ENCODE data around the gene DDAH1. TPM values are rescaled to one million over a fixed set of nuclear protein-coding genes. Genes with fewer than 3 reads are reported as not detected.
A peak's percentile ranks its signal among the peaks of the same experiment; 100 is the strongest.

Gene DDAH1
- total and polyA plus RNA-seq, 2 experiments from 2014 or later: 9.1 to 15.5 TPM

GRCh38 chr1:85496941-85497582 lies 32.1 kb upstream of the DDAH1 start:
- Histone ChIP-seq H3K27me3 (no peaks in the 10 kb centered on the region), H3K36me3 (no peaks in the 10 kb centered on the region), H3K9me3 (ENCODE audit: low read depth) (no peaks in the 10 kb centered on the region), H3K4me3 (no peak overlapping the region), H3K4me1 (ENCODE audit: low read depth) (peaks cover 6% of the 10 kb centered on the region), H3K27ac (no peak overlapping the region)
- DNase-seq (ENCODE audit: low read depth in 1 of 2, low spot score in 1 of 2): no peak
- no peak for TF ChIP-seq CTCF (IDR thresholded peaks at IDR 0.05; ENCODE audit: low read depth, low read length)

GRCh38 chr1:85495556-85495955 lies 30.6 kb upstream of the DDAH1 start:
- Histone ChIP-seq H3K9me3 (ENCODE audit: low read depth) (no peaks in the 10 kb centered on the region), H3K27ac (no peak overlapping the region), H3K36me3 (no peaks in the 10 kb centered on the region), H3K4me3 (no peak overlapping the region), H3K27me3 (no peaks in the 10 kb centered on the region), H3K4me1 (ENCODE audit: low read depth) (peaks cover 6% of the 10 kb centered on the region)
- TF ChIP-seq CTCF (IDR thresholded peaks at IDR 0.05; ENCODE audit: low read depth, low read length): no peak
- no peak for DNase-seq (ENCODE audit: low read depth in 1 of 2, low spot score in 1 of 2)

- TF ChIP-seq CTCF (IDR thresholded peaks at IDR 0.05; ENCODE audit: low read depth, low read length): peak; percentile 39
- peaks cover 6% of the 10 kb centered on the region for H3K4me1 ChIP-seq (ENCODE audit: low read depth)
- DNase-seq (ENCODE audit: low read depth in 1 of 2, low spot score in 1 of 2): peak; percentile 38 to 54
- H3K4me3 ChIP-seq: no peak overlapping the region
- no peaks in the 10 kb centered on the region for H3K9me3 ChIP-seq (ENCODE audit: low read depth)
- H3K36me3 ChIP-seq: no peaks in the 10 kb centered on the region
- no peak overlapping the region for H3K27ac ChIP-seq
- H3K27me3 ChIP-seq: no peaks in the 10 kb centered on the region
These were observed 29.9 kb upstream of the DDAH1 start for GRCh38 chr1:85494904-85495266.

GRCh38 chr1:85494074-85494903 lies 29.3 kb upstream of the DDAH1 start:
- H3K4me1 ChIP-seq (ENCODE audit: low read depth): peaks cover 6% of the 10 kb centered on the region
- no peak overlapping the region for H3K4me3 ChIP-seq
- H3K27ac ChIP-seq: peak overlapping the region; percentile 44
- no peaks in the 10 kb centered on the region for H3K36me3 ChIP-seq
- no peak for TF ChIP-seq CTCF (IDR thresholded peaks at IDR 0.05; ENCODE audit: low read depth, low read length)
- no peak for DNase-seq (ENCODE audit: low read depth in 1 of 2, low spot score in 1 of 2)
- H3K9me3 ChIP-seq (ENCODE audit: low read depth): no peaks in the 10 kb centered on the region
- no peaks in the 10 kb centered on the region for H3K27me3 ChIP-seq

- Histone ChIP-seq H3K4me3 (no peak overlapping the region), H3K27me3 (no peaks in the 10 kb centered on the region), H3K9me3 (ENCODE audit: low read depth) (no peaks in the 10 kb centered on the region), H3K4me1 (ENCODE audit: low read depth) (peaks cover 6% of the 10 kb centered on the region), H3K27ac (no peak overlapping the region), H3K36me3 (no peaks in the 10 kb centered on the region)
- DNase-seq (ENCODE audit: low read depth in 1 of 2, low spot score in 1 of 2): no peak
- TF ChIP-seq CTCF (IDR thresholded peaks at IDR 0.05; ENCODE audit: low read depth, low read length): no peak
These were observed 25.5 kb upstream of the DDAH1 start for GRCh38 chr1:85490270-85490985.

All from cardiac muscle cell (in vitro differentiated cells and primary cell).